ENCODE data around the gene GCN1.

GRCh38 chr12:120131116-120131515, 63.4 kb downstream of the GCN1 start:
- TF ChIP-seq POLR2AphosphoS5 (IDR thresholded peaks at IDR 0.05; ENCODE audit: low read depth, low read length) (no peak), TAF1 (IDR thresholded peaks at IDR 0.05; ENCODE audit: low read depth, low read length) (no peak), POLR2A (IDR thresholded peaks at IDR 0.05; ENCODE audit: low read depth, low read length) (no peak), SPI1 (IDR thresholded peaks at IDR 0.05; ENCODE audit: low read depth, low read length) (no peak), PAX5 (IDR thresholded peaks at IDR 0.05; ENCODE audit: insufficient read depth, low read length, severe bottlenecking) (no peak)
